Measurements from ENCODE around the gene DNAJC30.
"Not testable (repeated sequence)": the region's sequence is repeated elsewhere in the genome, so short reads cannot be mapped to it uniquely, and the experiment has no call there.

The DNAJC30 gene

DNA sequence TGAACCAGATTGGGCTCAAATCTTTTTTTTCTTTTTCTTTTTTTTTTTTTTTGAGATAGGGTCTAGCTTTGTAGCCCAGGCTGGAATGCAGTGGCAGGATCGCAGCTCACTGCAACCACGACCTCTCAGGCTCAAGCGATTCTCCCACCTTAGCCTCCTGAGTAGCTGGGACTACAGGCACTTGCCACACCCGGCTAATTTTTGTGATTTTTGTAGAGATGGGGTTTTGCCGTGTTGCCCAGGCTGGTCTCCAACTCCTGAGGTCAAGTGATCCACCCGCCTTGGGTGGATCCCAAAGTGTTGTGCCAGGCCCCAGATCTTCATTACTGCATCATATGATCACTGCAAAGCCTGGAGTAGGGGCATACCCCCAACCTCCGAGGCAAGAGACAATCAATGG lies 2.8 kb downstream of the DNAJC30 start:
- no peak for DNase-seq

- DNase-seq: no peak
Measured at GRCh38 chr7:73679709-73680108, 3.5 kb downstream of the DNAJC30 start.

DNA sequence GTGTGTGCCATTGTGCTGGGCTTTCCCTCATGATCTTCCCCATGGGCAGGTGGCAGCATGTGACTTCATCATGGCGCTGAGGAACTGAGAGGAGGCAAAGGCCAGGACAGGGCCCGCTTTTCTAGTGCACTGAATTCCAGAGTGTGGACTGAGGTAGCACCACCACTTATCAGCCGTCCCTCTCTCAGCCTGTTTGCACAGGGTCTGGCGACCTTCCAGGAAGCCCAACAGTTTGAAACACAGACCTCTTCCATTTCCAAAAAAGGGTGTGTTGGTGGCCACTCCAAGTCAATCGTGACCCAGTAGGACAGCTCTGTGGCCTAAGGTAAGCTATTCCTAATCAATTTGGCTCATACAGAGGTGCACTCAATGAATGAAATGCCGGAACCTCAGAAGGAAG lies 4.4 kb downstream of the DNAJC30 start:
- DNase-seq: no peak

DNA sequence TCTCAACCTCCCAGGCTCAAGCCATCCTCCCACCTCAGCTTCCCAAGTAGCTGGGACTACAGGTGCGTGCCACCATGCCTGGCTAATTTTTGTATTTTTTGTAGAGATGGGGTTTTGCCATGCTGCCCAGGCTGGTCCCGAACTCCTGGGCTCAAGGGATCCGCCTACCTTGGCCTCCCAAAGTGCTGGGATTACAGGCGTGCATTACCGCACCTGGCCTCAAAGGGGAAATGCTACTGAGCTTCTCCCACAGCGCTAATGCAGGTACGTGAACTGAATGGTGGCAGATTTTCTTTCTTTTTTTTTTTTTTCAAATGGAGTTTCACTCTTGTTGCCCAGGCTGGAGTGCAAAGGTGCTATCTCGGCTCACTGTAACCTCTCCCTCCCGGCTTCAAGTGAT lies 7.2 kb downstream of the DNAJC30 start:
- DNase-seq: not testable (repeated sequence)

- DNase-seq: no peak
Measured at GRCh38 chr7:73674468-73675124, 8.7 kb downstream of the DNAJC30 start.

DNA sequence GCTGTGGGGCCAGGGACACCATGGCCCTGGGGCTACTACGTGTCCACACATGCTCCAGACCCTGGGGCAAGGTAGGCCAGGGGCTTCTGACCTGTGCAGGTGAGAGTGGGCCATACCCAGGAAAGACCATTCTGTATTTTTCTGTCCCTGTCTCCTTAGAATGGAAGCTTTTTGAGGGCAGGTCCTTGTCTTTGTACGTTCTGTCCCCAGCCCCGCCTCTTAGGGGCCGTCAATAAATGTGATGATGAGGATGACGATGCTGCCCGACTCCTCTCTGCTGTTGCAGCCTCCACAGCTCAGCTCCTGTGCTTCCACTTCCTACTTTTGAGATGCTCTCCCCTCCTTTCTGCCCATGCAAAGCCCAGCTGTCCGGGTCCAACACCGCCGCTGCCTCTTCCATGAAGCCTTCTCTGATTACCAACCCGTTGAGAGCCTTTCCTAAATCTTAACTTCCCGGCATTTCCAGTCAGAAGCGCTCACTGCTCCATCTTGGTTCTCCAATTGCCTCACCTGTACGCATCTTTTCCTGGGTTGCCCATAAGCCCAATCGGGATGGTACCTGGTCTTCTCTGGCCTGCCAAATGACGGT lies 11.3 kb downstream of the DNAJC30 start:
- DNase-seq: no peak

DNA sequence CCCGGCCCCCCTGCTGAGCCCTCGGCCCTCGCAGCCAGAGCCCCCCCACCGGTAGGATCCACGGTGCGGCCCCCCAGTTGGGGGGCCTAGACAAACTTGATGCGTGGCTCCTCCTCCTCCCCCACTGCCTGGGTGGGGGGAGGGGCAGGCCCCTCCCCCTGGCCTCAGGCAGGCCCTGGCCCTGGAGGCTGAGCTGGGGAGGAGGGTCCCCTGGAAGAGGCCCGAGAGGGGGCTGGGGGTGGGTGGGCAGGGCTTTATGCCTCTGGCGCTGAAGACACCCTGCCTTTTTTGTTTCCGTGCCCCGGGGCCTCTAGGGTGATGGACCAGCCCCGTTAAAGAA lies 12.0 kb downstream of the DNAJC30 start:
- DNase-seq: no peak

GRCh38 chr7:73669858-73670385 lies 13.3 kb downstream of the DNAJC30 start:
- DNase-seq: no peak

DNA sequence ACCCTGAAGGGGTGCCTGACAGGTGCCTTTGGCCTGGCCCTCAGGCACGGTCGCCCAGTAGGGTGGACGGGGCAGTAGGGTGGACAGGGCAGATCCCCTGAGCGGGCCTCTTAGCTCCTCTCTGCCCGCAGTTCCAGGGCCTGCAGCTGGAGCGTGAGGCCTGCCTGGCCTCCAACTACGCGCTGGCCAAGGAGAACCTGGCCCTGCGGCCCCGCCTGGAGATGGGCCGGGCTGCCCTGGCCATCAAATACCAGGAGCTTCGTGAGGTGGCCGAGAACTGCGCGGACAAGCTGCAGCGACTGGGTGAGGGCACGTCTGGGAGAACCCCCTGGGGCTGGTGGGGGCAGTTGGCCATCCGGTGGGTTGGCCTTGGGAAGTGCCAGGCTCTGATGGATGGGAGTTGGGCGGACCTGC lies 14.0 kb downstream of the DNAJC30 start:
- DNase-seq: no peak

GRCh38 chr7:73668886-73669230 lies 14.4 kb downstream of the DNAJC30 start:
- no peak for DNase-seq

DNA sequence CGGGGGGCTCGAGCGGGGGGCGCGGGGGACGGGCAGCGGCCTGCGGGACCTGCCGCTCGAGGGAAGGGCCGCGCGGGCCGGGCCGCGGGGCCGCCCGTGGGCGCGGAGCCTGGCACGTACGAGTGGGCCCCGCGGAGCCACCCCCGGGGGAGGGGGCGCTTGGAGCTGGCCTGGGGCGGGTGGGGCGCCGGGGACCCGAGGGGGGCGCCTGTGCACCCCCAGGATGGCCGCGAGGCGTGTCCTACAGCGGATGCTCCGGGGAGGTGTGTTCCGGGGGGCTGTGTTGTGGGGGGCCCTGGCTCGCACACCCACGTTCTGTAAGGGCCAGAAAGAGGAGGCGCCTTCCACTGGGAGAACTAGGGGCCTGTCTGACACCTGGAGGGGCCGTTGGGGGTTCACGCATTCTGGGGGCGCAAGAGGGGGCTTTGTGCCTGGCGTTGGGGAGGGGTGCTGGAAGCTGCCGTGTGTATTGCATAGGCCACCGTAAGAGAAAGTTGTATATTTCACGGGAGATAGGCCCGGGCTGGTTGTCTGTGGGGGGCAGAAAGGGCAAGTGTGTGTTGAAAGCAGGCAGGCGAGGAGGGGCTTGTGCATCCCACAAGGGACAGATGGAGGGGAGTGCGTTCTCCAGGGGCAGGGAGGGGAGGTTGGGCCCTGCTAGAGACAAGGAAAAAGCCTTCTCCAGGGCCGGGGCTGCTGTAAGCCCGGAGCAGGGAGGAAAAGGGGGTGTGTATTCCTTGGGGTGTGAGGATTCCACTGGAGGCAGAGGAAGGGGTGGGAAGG lies 15.0 kb downstream of the DNAJC30 start:
- DNase-seq: peak; percentile 35

- peak; percentile 92 for DNase-seq
Measured at GRCh38 chr7:73667344-73668102, 15.7 kb downstream of the DNAJC30 start, which contains the start of gene VPS37D. TSS of gene VPS37D (plus strand) at chr7:73667831. CDS start at chr7:73667959, 128 bp downstream.

GRCh38 chr7:73663033-73663432 lies 20.2 kb downstream of the DNAJC30 start:
- DNase-seq: no peak

GRCh38 chr7:73660594-73660993 lies 22.7 kb downstream of the DNAJC30 start:
- not testable (repeated sequence) for DNase-seq

GRCh38 chr7:73659983-73660382 lies 23.3 kb downstream of the DNAJC30 start:
- DNase-seq: no peak

DNA sequence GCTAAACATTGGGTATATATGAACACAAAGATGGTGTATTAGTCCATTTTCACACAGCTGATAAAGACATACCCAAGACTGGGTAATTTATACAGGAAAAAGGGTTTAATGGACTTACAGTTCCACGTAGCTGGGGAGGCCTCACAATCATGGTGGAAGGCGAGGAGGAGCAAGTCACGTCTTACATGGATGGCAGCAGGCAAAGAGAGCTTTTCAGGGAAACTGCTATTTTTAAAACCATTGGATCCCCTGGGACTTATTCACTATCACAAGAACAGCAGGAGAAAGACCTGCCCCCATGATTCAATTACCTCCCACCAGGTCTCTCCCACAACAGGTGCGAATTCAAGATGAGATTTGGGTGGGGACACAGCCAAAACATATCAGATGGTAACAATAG lies 27.9 kb downstream of the DNAJC30 start:
- DNase-seq: not testable (repeated sequence)

DNA sequence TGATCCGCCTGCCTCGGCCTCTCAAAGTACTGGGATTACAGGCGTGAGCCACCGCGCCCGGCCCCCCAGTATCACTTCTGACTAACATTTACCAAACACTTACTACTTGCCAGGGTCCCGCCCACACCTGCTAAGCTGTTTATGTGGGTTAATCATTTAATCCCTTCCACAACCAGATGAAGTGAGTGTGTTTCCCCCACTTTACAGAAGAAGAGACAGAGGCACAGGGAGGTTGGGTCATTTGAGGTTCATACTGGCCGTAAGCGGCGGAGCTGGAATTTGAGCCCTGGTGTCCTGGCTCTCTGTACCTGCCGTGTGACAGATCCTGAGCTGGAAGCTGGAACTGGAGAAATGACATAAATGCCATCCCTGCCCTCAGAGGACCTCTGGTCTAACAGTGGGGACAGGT lies 30.7 kb downstream of the DNAJC30 start:
- no peak for DNase-seq

DNA sequence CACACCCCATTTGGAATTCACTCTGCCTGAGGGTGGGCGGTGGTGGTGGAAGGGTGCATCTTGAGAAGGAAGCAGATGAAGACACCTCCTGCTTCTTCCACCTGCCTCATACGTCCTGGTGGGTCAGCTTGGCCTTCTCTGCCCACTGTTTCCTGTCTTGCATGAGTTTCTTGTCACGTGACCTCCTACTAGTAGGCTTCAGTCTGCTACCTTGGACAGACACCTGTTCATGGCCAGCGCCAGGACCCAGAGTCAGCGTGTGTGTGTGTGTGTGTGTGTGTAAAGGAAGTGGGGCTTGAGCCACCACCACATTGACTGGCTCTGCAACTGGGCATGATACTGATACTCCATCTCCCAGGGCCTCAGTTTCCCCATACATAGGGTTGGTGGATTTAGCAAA lies 32.7 kb downstream of the DNAJC30 start:
- DNase-seq: no peak

DNA sequence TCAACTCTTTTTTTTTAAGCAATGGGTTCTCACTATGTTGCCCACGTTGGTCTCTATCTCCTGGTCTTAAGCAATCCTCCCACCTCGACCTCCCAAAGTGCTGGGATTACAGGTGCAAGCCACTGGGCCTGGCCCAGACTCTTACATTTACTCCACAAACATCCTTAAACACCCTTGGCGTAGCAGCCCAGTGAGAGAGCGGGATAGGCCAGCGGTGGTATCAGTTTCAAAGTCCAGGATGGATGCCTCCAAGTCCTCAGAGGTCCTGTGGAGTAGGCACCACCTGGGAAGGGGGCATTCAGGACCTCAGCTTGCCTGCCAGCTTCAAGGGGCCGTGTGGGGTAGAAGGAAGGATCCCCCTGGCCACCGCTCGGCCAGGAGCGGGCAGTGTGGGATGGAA lies 33.7 kb downstream of the DNAJC30 start:
- no peak for DNase-seq

DNA sequence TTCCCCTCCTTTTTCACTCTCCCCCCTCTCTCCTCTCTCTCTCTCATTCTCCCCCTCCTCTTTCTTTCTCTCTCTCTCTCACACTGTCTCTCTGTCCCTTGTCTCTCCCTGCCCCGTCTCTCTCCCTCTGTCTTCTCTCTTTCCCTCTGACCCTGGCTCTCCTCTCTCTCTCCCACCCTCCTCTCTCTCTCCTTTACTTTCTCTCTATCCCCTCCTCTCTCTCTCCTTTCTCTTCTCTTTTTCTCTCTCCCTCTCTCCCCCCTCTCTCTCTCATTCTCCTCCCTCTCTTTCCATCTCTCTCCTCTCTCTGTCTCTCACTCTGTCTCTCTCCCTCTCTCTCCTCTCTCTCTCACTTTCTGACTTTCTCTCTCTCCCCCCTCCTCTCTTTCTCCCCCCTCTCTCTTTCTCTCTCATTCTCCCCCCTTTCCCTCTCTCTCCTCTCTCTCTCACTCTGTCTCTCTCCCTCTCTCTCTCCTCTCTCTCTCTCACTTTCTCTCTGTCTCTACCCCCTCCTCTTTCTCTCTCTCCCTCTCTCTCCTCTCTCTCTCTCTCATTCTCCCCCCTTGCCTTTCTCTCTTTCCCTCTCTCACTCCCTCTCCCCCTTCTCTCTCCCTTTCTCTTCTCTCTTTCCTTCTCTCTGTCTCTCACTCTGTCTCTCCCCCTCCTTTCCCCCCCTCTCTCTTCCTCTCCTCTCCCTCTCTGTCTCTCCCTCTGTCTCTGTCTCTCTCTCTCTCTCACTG lies 34.5 kb downstream of the DNAJC30 start:
- no peak for DNase-seq

DNA sequence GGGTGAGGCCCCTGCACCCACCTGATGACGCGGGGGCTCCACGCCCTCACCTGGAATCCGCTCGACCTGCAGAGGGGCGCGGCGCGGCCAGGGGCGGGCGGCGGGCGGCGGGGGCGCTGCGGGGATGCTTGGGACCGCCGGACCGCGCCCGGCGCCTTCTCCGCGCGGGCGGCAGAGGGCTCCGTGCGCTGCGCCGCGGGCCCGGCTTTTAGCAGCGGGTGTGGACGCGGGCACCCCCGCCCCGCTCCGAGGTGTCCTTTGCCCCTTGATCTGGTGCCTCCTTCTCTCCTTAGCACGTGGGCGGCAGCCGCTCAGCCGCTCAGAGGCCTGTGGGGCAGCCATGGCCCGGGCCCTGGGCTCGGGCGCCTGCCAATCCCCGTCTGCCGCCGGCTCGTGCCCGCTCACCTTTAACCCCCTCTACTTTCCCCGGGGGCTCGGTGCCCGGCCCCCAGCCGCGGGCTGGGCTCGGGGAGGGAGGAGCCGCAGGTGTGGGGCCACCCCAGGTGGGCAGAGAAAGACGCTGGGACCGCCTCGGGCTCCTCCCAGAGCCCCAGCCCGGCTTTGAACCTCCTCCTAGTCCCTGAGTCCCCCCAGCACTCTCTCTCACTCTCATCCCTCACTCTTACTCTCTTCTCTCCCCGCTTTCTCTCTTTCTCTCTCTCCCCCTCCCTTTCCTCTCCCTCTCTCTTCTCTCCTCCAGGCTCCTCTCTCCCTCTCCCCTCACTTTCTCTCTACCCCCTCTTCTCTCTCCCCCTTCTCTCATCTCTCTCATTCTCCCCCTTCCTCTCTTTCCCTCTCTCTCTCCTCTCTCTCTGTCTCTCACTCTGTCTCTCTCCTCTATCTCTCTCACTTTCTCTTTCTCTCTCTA lies 35.3 kb downstream of the DNAJC30 start:
- no peak for DNase-seq

All from femur (tissue), 1 donor.